Measurements from ENCODE around the gene SOX9. TPM values are rescaled to one million over a fixed set of nuclear protein-coding genes. Genes with fewer than 3 reads are reported as not detected.

SOX9 gene
- total RNA-seq, 1 donor from 2014 or later = not detected

- intact Hi-C loops (cut with micrococcal nuclease) = no loop called here
These were observed 38.4 kb downstream of the SOX9 start for GRCh38 chr17:72158895-72159885.

- intact Hi-C loops (cut with micrococcal nuclease) = no loop called here
These were observed 41.7 kb downstream of the SOX9 start for GRCh38 chr17:72162569-72162968.

DNA sequence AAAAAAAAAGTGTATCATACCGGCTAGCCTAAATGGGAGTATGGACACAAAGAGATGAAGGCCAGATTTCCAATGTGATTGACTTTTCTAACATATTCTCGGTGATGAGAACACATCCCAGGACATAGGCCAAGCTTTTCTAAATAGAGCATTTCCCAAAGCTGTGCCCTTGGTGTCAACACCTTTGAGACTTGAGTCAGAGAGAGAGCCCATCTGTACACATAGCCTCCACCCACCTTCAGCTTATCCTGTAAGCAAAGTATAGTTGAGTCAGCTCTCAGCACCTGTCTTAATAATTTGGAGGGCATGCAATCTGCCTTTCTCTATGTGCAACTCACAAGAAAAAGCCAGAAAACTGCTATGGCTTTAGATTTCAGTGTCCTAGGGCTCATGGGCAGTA lies 42.7 kb downstream of the SOX9 start:
- intact Hi-C loops (cut with micrococcal nuclease) = no loop called here

DNA sequence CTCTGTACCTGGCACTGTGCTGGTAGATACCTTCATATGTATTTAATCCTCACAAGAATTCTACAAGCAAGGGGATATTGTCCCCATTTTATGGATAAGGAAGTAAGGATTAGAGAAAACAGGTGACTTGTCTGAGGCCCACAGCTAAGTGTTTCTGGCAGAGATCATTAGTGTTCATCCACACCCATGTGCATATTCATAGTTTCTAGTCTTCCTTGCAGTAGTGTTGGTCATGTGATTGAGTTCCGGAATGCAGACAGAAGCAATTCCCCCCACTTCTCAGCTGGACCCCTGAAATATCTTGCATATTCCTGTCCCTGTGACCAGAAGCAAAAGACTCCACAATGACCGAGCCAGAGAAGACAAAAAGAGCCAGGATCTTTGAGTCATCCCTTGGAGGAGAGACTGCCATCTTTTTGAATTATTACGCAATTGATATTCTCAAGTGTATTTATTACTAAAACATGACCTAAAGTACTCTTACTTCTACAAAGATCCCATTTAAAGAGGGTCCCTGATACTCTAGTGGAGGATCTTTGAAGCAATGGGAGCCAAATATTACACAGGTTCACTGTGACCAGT lies 43.4 kb downstream of the SOX9 start:
- intact Hi-C loops (cut with micrococcal nuclease) = no loop called here

DNA sequence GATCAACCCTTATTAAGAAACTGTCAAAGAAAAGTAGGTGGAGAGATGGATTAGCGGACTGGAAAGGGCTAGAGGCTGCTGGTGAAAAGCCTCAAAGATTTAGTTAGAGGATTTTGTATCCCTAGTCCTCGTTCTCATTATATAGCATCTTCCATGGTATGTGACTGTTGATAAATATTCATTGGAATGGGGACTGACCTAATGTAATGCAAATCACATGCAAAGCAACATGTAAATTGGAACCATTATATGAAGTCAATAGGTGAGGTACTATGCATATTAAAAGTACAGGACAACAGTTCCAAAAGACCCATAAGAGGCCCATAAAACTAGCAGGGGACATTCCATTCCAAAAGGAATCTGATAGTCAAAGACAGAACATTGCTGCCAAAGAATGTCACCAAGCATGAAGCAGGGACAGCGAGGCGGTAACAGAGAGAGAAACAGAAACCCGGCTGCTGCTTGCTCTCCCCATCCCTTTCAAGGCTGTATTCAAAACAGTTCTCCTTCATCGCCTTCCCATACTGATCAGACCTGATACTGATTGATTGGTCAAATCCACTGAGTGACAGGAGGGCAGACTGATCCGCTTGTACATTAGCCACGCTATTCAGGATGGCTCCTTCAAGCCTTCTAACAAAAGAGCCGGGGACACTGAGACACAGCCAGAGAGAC lies 44.5 kb downstream of the SOX9 start:
- intact Hi-C loops (cut with micrococcal nuclease) = no loop called here

- intact Hi-C loops (cut with micrococcal nuclease) = no loop called here
These were observed 45.1 kb downstream of the SOX9 start for GRCh38 chr17:72165867-72166439.

- intact Hi-C loops (cut with micrococcal nuclease) = no loop called here
These were observed 46.8 kb downstream of the SOX9 start for GRCh38 chr17:72167593-72167992.

- intact Hi-C loops (cut with micrococcal nuclease) = no loop called here
These were observed 49.0 kb downstream of the SOX9 start for GRCh38 chr17:72169823-72170222.

DNA sequence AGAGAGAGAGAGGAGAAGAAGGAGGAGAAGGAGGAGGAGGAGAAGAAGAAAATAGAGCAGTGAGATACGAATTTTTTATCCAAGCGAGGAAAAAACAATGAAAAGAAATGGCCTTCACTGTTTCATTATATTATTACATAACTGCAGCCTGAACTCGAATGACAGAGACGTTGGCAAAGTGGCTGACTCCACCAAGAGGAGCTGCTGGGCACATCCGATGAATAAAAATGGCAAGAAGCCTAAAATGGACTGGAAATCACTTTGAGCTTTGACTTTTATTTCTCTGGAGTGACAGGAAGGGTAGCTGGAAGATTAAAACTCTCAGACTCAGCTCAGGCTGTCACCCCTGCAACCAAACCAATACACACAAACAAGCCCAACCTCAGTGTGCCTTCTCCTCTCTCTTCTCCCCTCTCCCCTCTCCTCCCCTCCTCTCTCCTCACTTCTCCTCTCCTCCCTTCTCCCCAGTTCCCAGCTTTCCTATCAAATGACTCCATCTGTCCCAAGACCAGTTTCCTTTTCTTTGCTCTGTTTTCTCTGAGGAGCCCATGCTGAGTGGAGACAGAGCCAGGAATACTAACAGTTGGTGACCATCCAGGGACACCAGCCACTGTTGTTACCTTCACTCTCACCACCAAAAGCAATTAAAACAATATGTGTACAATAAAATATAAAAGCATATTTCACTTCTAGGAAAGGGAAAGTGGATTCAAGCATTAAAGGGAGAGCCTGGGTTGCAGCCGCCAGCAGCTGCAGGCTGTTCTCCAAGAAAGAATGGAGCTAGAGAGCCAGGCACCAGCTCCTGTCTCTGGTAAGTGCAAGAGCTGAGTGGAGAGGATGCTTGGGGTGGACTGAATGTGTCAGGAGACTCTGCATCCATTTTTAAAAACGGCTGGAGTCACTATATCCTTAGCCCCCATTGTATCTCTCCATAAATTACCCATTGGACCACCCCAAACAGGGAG lies 51.2 kb downstream of the SOX9 start:
- intact Hi-C loops (cut with micrococcal nuclease) = no loop called here

GRCh38 chr17:72173499-72174116 lies 52.8 kb downstream of the SOX9 start:
- intact Hi-C loops (cut with micrococcal nuclease) = no loop called here

DNA sequence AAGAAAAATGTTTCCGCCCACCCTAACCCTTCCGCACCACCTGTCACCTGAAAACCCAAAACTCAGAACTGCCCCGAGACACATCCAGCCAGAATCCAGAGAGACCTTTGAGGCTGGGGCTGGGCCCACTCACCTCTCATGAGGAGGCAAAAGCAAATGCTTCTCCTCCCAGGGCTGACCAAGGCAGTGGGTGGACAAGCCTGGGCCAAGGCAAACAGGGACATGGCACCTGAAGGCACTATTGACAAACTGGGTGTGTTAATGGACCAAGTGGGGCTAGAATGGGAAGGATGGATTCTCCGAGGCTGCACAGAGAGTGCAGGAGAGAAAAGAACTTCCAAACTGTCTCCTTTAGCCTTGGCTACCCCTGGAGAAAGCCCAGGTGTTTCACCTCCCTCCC lies 54.4 kb downstream of the SOX9 start:
- intact Hi-C loops (cut with micrococcal nuclease) = no loop called here

All from T-helper 1 cell treated with Interleukin-12 subunit alpha and Interleukin-12 subunit beta and Interleukin-4 antibody, amounts not matched to agents 30 ng/mL and 1 ng/mL, for 36 hours (primary cell).